ENCODE results near the gene CD37. TPM values are rescaled to one million over a fixed set of nuclear protein-coding genes. Genes with fewer than 3 reads are reported as not detected.
"Not testable (repeated sequence)": the region's sequence is repeated elsewhere in the genome, so short reads cannot be mapped to it uniquely, and the experiment has no call there.

CD37 gene
- polyA plus RNA-seq (2013, experiment 1 of 4), result not detected
- not detected for polyA plus RNA-seq (2013, experiment 2 of 4)
- not detected for polyA plus RNA-seq (2013, experiment 3 of 4)
- polyA plus RNA-seq (2013, experiment 4 of 4), result not detected

- 90 to 91% methylated on average over 13 of the region's 13 CpGs for WGBS, 2 experiments
- H3K4me3 ChIP-seq (ENCODE audit: insufficient read depth, low read depth, low read length), result no peak within 1 kb of the TSS
- no peak within 1 kb of the TSS for H3K27ac ChIP-seq (ENCODE audit: insufficient read depth, low read depth, low read length, poor library complexity, severe bottlenecking)
- peaks cover 11% of the 10 kb centered on the region for H3K27me3 ChIP-seq (ENCODE audit: control insufficient read depth, insufficient read depth, low read length, poor library complexity, severe bottlenecking)
- H3K9me3 ChIP-seq (ENCODE audit: control insufficient read depth, low read length), result no peaks in the 10 kb centered on the region
- H3K4me1 ChIP-seq (ENCODE audit: control insufficient read depth, insufficient read depth, low read length), result peaks cover 13% of the 10 kb centered on the region
- peaks cover 7% of the 10 kb centered on the region for H3K36me3 ChIP-seq (ENCODE audit: control insufficient read depth, insufficient read depth, low read length)
Observed at GRCh38 chr19:49335071-49335783, at the start of gene CD37. TSS of gene CD37 (plus strand) at chr19:49335406. CDS start at chr19:49335541, 135 bp downstream.

- H3K4me3 ChIP-seq (ENCODE audit: insufficient read depth, low read depth, low read length), result no peak overlapping the region
- no peaks in the 10 kb centered on the region for H3K4me1 ChIP-seq (ENCODE audit: control insufficient read depth, insufficient read depth, low read length)
- H3K36me3 ChIP-seq (ENCODE audit: control insufficient read depth, insufficient read depth, low read length), result no peaks in the 10 kb centered on the region
- no peaks in the 10 kb centered on the region for H3K27me3 ChIP-seq (ENCODE audit: control insufficient read depth, insufficient read depth, low read length, poor library complexity, severe bottlenecking)
- H3K9me3 ChIP-seq (ENCODE audit: control insufficient read depth, low read length), result no peaks in the 10 kb centered on the region
- WGBS, 2 experiments, result 62 to 71% methylated on average over 2 of the region's 2 CpGs
- no peak overlapping the region for H3K27ac ChIP-seq (ENCODE audit: insufficient read depth, low read depth, low read length, poor library complexity, severe bottlenecking)
Observed at GRCh38 chr19:49287141-49287770, 48.0 kb upstream of the CD37 start.

- not testable (repeated sequence) for H3K27ac ChIP-seq (ENCODE audit: insufficient read depth, low read depth, low read length, poor library complexity, severe bottlenecking); H3K4me1 ChIP-seq (ENCODE audit: control insufficient read depth, insufficient read depth, low read length); H3K9me3 ChIP-seq (ENCODE audit: control insufficient read depth, low read length); H3K36me3 ChIP-seq (ENCODE audit: control insufficient read depth, insufficient read depth, low read length); H3K4me3 ChIP-seq (ENCODE audit: insufficient read depth, low read depth, low read length); H3K27me3 ChIP-seq (ENCODE audit: control insufficient read depth, insufficient read depth, low read length, poor library complexity, severe bottlenecking)
- 93 to 95% methylated on average over 4 of the region's 4 CpGs for WGBS, 2 experiments
Observed at GRCh38 chr19:49288205-49288604, 47.0 kb upstream of the CD37 start.

GRCh38 chr19:49289286-49289685, 45.9 kb upstream of the CD37 start:
- H3K27ac ChIP-seq (ENCODE audit: insufficient read depth, low read depth, low read length, poor library complexity, severe bottlenecking); H3K4me3 ChIP-seq (ENCODE audit: insufficient read depth, low read depth, low read length); H3K9me3 ChIP-seq (ENCODE audit: control insufficient read depth, low read length); H3K4me1 ChIP-seq (ENCODE audit: control insufficient read depth, insufficient read depth, low read length); H3K27me3 ChIP-seq (ENCODE audit: control insufficient read depth, insufficient read depth, low read length, poor library complexity, severe bottlenecking); H3K36me3 ChIP-seq (ENCODE audit: control insufficient read depth, insufficient read depth, low read length): not testable (repeated sequence)
- WGBS, 2 experiments, result 83 to 95% methylated on average over 2 of the region's 2 CpGs

- no peaks in the 10 kb centered on the region for H3K9me3 ChIP-seq (ENCODE audit: control insufficient read depth, low read length)
- no peaks in the 10 kb centered on the region for H3K4me1 ChIP-seq (ENCODE audit: control insufficient read depth, insufficient read depth, low read length)
- no peaks in the 10 kb centered on the region for H3K27me3 ChIP-seq (ENCODE audit: control insufficient read depth, insufficient read depth, low read length, poor library complexity, severe bottlenecking)
- H3K4me3 ChIP-seq (ENCODE audit: insufficient read depth, low read depth, low read length), result no peak overlapping the region
- no peaks in the 10 kb centered on the region for H3K36me3 ChIP-seq (ENCODE audit: control insufficient read depth, insufficient read depth, low read length)
- 91 to 94% methylated on average over 3 of the region's 3 CpGs for WGBS, 2 experiments
- no peak overlapping the region for H3K27ac ChIP-seq (ENCODE audit: insufficient read depth, low read depth, low read length, poor library complexity, severe bottlenecking)
Observed at GRCh38 chr19:49290517-49290916, 44.7 kb upstream of the CD37 start.

- Histone ChIP-seq H3K36me3 (ENCODE audit: control insufficient read depth, insufficient read depth, low read length) (no peaks in the 10 kb centered on the region), H3K27me3 (ENCODE audit: control insufficient read depth, insufficient read depth, low read length, poor library complexity, severe bottlenecking) (no peaks in the 10 kb centered on the region), H3K4me3 (ENCODE audit: insufficient read depth, low read depth, low read length) (no peak overlapping the region), H3K4me1 (ENCODE audit: control insufficient read depth, insufficient read depth, low read length) (no peaks in the 10 kb centered on the region), H3K9me3 (ENCODE audit: control insufficient read depth, low read length) (no peaks in the 10 kb centered on the region), H3K27ac (ENCODE audit: insufficient read depth, low read depth, low read length, poor library complexity, severe bottlenecking) (no peak overlapping the region)
- 90 to 95% methylated on average over 6 of the region's 6 CpGs for WGBS, 2 experiments
Observed at GRCh38 chr19:49294401-49294800, 40.8 kb upstream of the CD37 start.

GRCh38 chr19:49295208-49295880, 39.9 kb upstream of the CD37 start:
- H3K9me3 ChIP-seq (ENCODE audit: control insufficient read depth, low read length), result no peaks in the 10 kb centered on the region

GRCh38 chr19:49297403-49297802, 37.8 kb upstream of the CD37 start:
- 97 to 98% methylated on average over 2 of the region's 3 CpGs for WGBS, 2 experiments
- Histone ChIP-seq H3K4me3 (ENCODE audit: insufficient read depth, low read depth, low read length) (no peak overlapping the region), H3K27me3 (ENCODE audit: control insufficient read depth, insufficient read depth, low read length, poor library complexity, severe bottlenecking) (no peaks in the 10 kb centered on the region)

More at GRCh38 chr19:49295208-49295880, 39.9 kb upstream of the CD37 start:
- WGBS, 2 experiments, result 96 to 97% methylated on average over 7 to 8 of the region's 8 CpGs
- Histone ChIP-seq H3K27ac (ENCODE audit: insufficient read depth, low read depth, low read length, poor library complexity, severe bottlenecking) (no peak overlapping the region), H3K4me3 (ENCODE audit: insufficient read depth, low read depth, low read length) (no peak overlapping the region), H3K36me3 (ENCODE audit: control insufficient read depth, insufficient read depth, low read length) (no peaks in the 10 kb centered on the region), H3K27me3 (ENCODE audit: control insufficient read depth, insufficient read depth, low read length, poor library complexity, severe bottlenecking) (no peaks in the 10 kb centered on the region), H3K4me1 (ENCODE audit: control insufficient read depth, insufficient read depth, low read length) (no peaks in the 10 kb centered on the region)

GRCh38 chr19:49298653-49299052, 36.6 kb upstream of the CD37 start:
- H3K4me1 ChIP-seq (ENCODE audit: control insufficient read depth, insufficient read depth, low read length); H3K9me3 ChIP-seq (ENCODE audit: control insufficient read depth, low read length); H3K4me3 ChIP-seq (ENCODE audit: insufficient read depth, low read depth, low read length); H3K27me3 ChIP-seq (ENCODE audit: control insufficient read depth, insufficient read depth, low read length, poor library complexity, severe bottlenecking); H3K27ac ChIP-seq (ENCODE audit: insufficient read depth, low read depth, low read length, poor library complexity, severe bottlenecking); H3K36me3 ChIP-seq (ENCODE audit: control insufficient read depth, insufficient read depth, low read length): not testable (repeated sequence)
- WGBS, 2 experiments, result 86 to 92% methylated on average over 3 of the region's 3 CpGs

More at GRCh38 chr19:49297403-49297802, 37.8 kb upstream of the CD37 start:
- H3K4me1 ChIP-seq (ENCODE audit: control insufficient read depth, insufficient read depth, low read length), result no peaks in the 10 kb centered on the region
- H3K36me3 ChIP-seq (ENCODE audit: control insufficient read depth, insufficient read depth, low read length), result no peaks in the 10 kb centered on the region
- no peak overlapping the region for H3K27ac ChIP-seq (ENCODE audit: insufficient read depth, low read depth, low read length, poor library complexity, severe bottlenecking)
- H3K9me3 ChIP-seq (ENCODE audit: control insufficient read depth, low read length), result no peaks in the 10 kb centered on the region

- Histone ChIP-seq H3K27ac (ENCODE audit: insufficient read depth, low read depth, low read length, poor library complexity, severe bottlenecking) (no peak overlapping the region), H3K4me3 (ENCODE audit: insufficient read depth, low read depth, low read length) (no peak overlapping the region), H3K27me3 (ENCODE audit: control insufficient read depth, insufficient read depth, low read length, poor library complexity, severe bottlenecking) (no peaks in the 10 kb centered on the region), H3K9me3 (ENCODE audit: control insufficient read depth, low read length) (no peaks in the 10 kb centered on the region), H3K36me3 (ENCODE audit: control insufficient read depth, insufficient read depth, low read length) (no peaks in the 10 kb centered on the region), H3K4me1 (ENCODE audit: control insufficient read depth, insufficient read depth, low read length) (no peaks in the 10 kb centered on the region)
- WGBS, 2 experiments, result 43% methylated on average over 8 of the region's 8 CpGs
Observed at GRCh38 chr19:49301165-49301865, 33.9 kb upstream of the CD37 start.
